Gastrocnemius medialis (tissue), 4 donors: ENCODE data around the gene LRAT.

Source experiments
- CTCF ChIP-seq, 5 experiments: fragments of 450-650 bp in 3 of 5; fragments of 200-600 bp in 2 of 5; sonication (generic) in 2 of 5; IDR thresholded peaks in 4 of 5; conservative IDR thresholded peaks in 1 of 5; 1 replicate in 4 of 5; 2 replicates in 1 of 5; pipeline ENCODE4 v1.5.1; 2016 to 2019; ENCODE audit warnings: antibody characterized with exemption in 5 of 5, mild to moderate bottlenecking in 3 of 5, moderate library complexity in 3 of 5
- POLR2A ChIP-seq, 2 donors: fragments of 450-650 bp; IDR thresholded peaks; one replicate each; pipeline ENCODE4 v1.6.1; 2017; ENCODE audit warnings: antibody characterized with exemption in 2 of 2, mild to moderate bottlenecking in 2 of 2, moderate library complexity in 2 of 2

GRCh38 chr4:154741131-154741665 is 2.6 kb upstream of the LRAT start:
- no peak for TF ChIP-seq POLR2A (IDR thresholded peaks at IDR 0.05)
- no peak for TF ChIP-seq CTCF (IDR thresholded peaks at IDR 0.05 in 4 of 5, conservative IDR thresholded peaks at IDR 0.05 in 1 of 5)
